BLaER1 (cell line): ENCODE data around the gene VPS39.

Experiments
- H3K27ac ChIP-seq: shearing (Covaris generic); formaldehyde crosslinking; 2 replicates; pipeline ENCODE4 v1.8.1; 2022
- H3K27me3 ChIP-seq: shearing (Covaris generic); formaldehyde crosslinking; 2 replicates; pipeline ENCODE4 v1.8.1; 2022
- H3K36me3 ChIP-seq: shearing (Covaris generic); formaldehyde crosslinking; 2 replicates; pipeline ENCODE4 v1.8.1; 2022
- H3K4me1 ChIP-seq: shearing (Covaris generic); formaldehyde crosslinking; 2 replicates; pipeline ENCODE4 v1.8.1; 2022
- H3K4me2 ChIP-seq: shearing (Covaris generic); formaldehyde crosslinking; 2 replicates; pipeline ENCODE4 v1.8.1; 2022
- H3K4me3 ChIP-seq: shearing (Covaris generic); formaldehyde crosslinking; 2 replicates; pipeline ENCODE4 v1.8.1; 2022
- H3K9ac ChIP-seq: shearing (Covaris generic); formaldehyde crosslinking; 2 replicates; pipeline ENCODE4 v1.8.1; 2022
- H3K9me3 ChIP-seq: shearing (Covaris generic); formaldehyde crosslinking; 2 replicates; pipeline ENCODE4 v1.8.1; 2022
- H4K20me1 ChIP-seq: shearing (Covaris generic); formaldehyde crosslinking; 2 replicates; pipeline ENCODE4 v1.8.1; 2022
- Cebpa-rat ChIP-seq: shearing (Covaris generic); IDR thresholded peaks from 2 replicates; pipeline ENCODE4 v1.8.1; 2022

Gene VPS39

GRCh38 chr15:42202653-42203052 is 5.5 kb downstream of the VPS39 start:
- no peak overlapping the region for H3K4me3 ChIP-seq
- peaks cover 55% of the 10 kb centered on the region for H3K36me3 ChIP-seq
- no peak overlapping the region for H3K4me2 ChIP-seq
- H3K27ac ChIP-seq: no peak overlapping the region
- H3K4me1 ChIP-seq: peaks cover 17% of the 10 kb centered on the region
- H3K27me3 ChIP-seq: no peaks in the 10 kb centered on the region
- no peak for TF ChIP-seq Cebpa-rat
- H3K9me3 ChIP-seq: 0 out of 2 replicates have a peak, but pooled peaks cover 2% of the 10 kb centered on the region
- no peak overlapping the region for H3K9ac ChIP-seq
- peaks cover 29% of the 10 kb centered on the region; the same call in 1 of the 2 replicates for H4K20me1 ChIP-seq

- H3K9me3 ChIP-seq: peaks cover 7% of the 10 kb centered on the region; the same call in 1 of the 2 replicates
- H3K4me3 ChIP-seq: no peak overlapping the region
Measured at GRCh38 chr15:42201801-42202200, 6.3 kb downstream of the VPS39 start.

GRCh38 chr15:42199126-42199525 is 9.0 kb downstream of the VPS39 start:
- Histone ChIP-seq H3K36me3 (peaks cover 78% of the 10 kb centered on the region), H3K9ac (no peak overlapping the region), H3K27ac (no peak overlapping the region), H3K27me3 (no peaks in the 10 kb centered on the region), H3K4me1 (no peaks in the 10 kb centered on the region), H4K20me1 (peaks cover 27% of the 10 kb centered on the region; the same call in 1 of the 2 replicates), H3K9me3 (peaks cover 29% of the 10 kb centered on the region), H3K4me3 (no peak overlapping the region), H3K4me2 (no peak overlapping the region)
- TF ChIP-seq Cebpa-rat: no peak

More at GRCh38 chr15:42201801-42202200, 6.3 kb downstream of the VPS39 start:
- Histone ChIP-seq H3K4me2 (no peak overlapping the region), H3K27ac (no peak overlapping the region), H3K4me1 (peaks cover 10% of the 10 kb centered on the region), H4K20me1 (peaks cover 29% of the 10 kb centered on the region; the same call in 1 of the 2 replicates), H3K36me3 (peaks cover 60% of the 10 kb centered on the region), H3K9ac (no peak overlapping the region), H3K27me3 (no peaks in the 10 kb centered on the region)
- TF ChIP-seq Cebpa-rat: no peak

- H3K36me3 ChIP-seq: peaks cover 76% of the 10 kb centered on the region
Measured at GRCh38 chr15:42198516-42198915, 9.6 kb downstream of the VPS39 start.

GRCh38 chr15:42194513-42194912 is 13.6 kb downstream of the VPS39 start:
- TF ChIP-seq Cebpa-rat: no peak
- no peaks in the 10 kb centered on the region for H3K4me1 ChIP-seq

More at GRCh38 chr15:42198516-42198915, 9.6 kb downstream of the VPS39 start:
- no peak overlapping the region for H3K4me2 ChIP-seq
- H3K27me3 ChIP-seq: no peaks in the 10 kb centered on the region
- peaks cover 20% of the 10 kb centered on the region; the same call in 1 of the 2 replicates for H4K20me1 ChIP-seq
- peaks cover 33% of the 10 kb centered on the region for H3K9me3 ChIP-seq
- no peaks in the 10 kb centered on the region for H3K4me1 ChIP-seq
- H3K9ac ChIP-seq: no peak overlapping the region
- H3K4me3 ChIP-seq: no peak overlapping the region
- H3K27ac ChIP-seq: no peak overlapping the region
- no peak for TF ChIP-seq Cebpa-rat

GRCh38 chr15:42193383-42193782 is 14.7 kb downstream of the VPS39 start:
- Histone ChIP-seq H3K36me3 (peaks cover 84% of the 10 kb centered on the region), H3K9ac (no peak overlapping the region), H3K4me2 (no peak overlapping the region), H3K4me1 (no peaks in the 10 kb centered on the region), H3K27ac (no peak overlapping the region), H4K20me1 (no peaks in the 10 kb centered on the region), H3K9me3 (peaks cover 33% of the 10 kb centered on the region), H3K4me3 (no peak overlapping the region), H3K27me3 (no peaks in the 10 kb centered on the region)
- no peak for TF ChIP-seq Cebpa-rat

More at GRCh38 chr15:42194513-42194912, 13.6 kb downstream of the VPS39 start:
- Histone ChIP-seq H3K36me3 (peaks cover 84% of the 10 kb centered on the region), H3K9me3 (peaks cover 33% of the 10 kb centered on the region), H3K4me2 (no peak overlapping the region), H3K9ac (no peak overlapping the region), H3K27me3 (no peaks in the 10 kb centered on the region), H3K27ac (no peak overlapping the region), H3K4me3 (no peak overlapping the region), H4K20me1 (peaks cover 5% of the 10 kb centered on the region; the same call in 1 of the 2 replicates)

- no peaks in the 10 kb centered on the region for H4K20me1 ChIP-seq
- H3K36me3 ChIP-seq: peaks cover 87% of the 10 kb centered on the region
- H3K9me3 ChIP-seq: peaks cover 26% of the 10 kb centered on the region
- no peak for TF ChIP-seq Cebpa-rat
- H3K4me3 ChIP-seq: no peak overlapping the region
- H3K27ac ChIP-seq: no peak overlapping the region
- H3K27me3 ChIP-seq: no peaks in the 10 kb centered on the region
- H3K4me1 ChIP-seq: no peaks in the 10 kb centered on the region
- no peak overlapping the region for H3K4me2 ChIP-seq
- no peak overlapping the region for H3K9ac ChIP-seq
Measured at GRCh38 chr15:42191610-42192346, 16.3 kb downstream of the VPS39 start.

GRCh38 chr15:42190370-42190769 is 17.7 kb downstream of the VPS39 start:
- Histone ChIP-seq H3K36me3 (peaks cover 92% of the 10 kb centered on the region), H4K20me1 (no peaks in the 10 kb centered on the region), H3K4me3 (no peak overlapping the region)

GRCh38 chr15:42185801-42186200 is 22.3 kb downstream of the VPS39 start:
- Histone ChIP-seq H3K4me1 (no peaks in the 10 kb centered on the region), H3K4me3 (no peak overlapping the region), H3K27me3 (no peaks in the 10 kb centered on the region), H4K20me1 (no peaks in the 10 kb centered on the region), H3K9ac (no peak overlapping the region), H3K36me3 (peaks cover 96% of the 10 kb centered on the region), H3K27ac (no peak overlapping the region), H3K4me2 (no peak overlapping the region), H3K9me3 (no peaks in the 10 kb centered on the region)
- TF ChIP-seq Cebpa-rat: no peak

More at GRCh38 chr15:42190370-42190769, 17.7 kb downstream of the VPS39 start:
- H3K9me3 ChIP-seq: peaks cover 15% of the 10 kb centered on the region
- no peaks in the 10 kb centered on the region for H3K4me1 ChIP-seq
- H3K4me2 ChIP-seq: no peak overlapping the region
- TF ChIP-seq Cebpa-rat: no peak
- H3K27me3 ChIP-seq: no peaks in the 10 kb centered on the region
- no peak overlapping the region for H3K27ac ChIP-seq
- H3K9ac ChIP-seq: no peak overlapping the region

- no peaks in the 10 kb centered on the region for H3K27me3 ChIP-seq
- H3K4me3 ChIP-seq: no peak overlapping the region
- no peak overlapping the region for H3K4me2 ChIP-seq
- no peak overlapping the region for H3K9ac ChIP-seq
- peaks cover 94% of the 10 kb centered on the region for H3K36me3 ChIP-seq
- TF ChIP-seq Cebpa-rat: no peak
- no peaks in the 10 kb centered on the region for H4K20me1 ChIP-seq
- no peaks in the 10 kb centered on the region for H3K4me1 ChIP-seq
- H3K27ac ChIP-seq: no peak overlapping the region
- H3K9me3 ChIP-seq: no peaks in the 10 kb centered on the region
Measured at GRCh38 chr15:42184736-42185135, 23.4 kb downstream of the VPS39 start.
